ENCODE results near the gene PPP3CA. TPM values are rescaled to one million over a fixed set of nuclear protein-coding genes. Genes with fewer than 3 reads are reported as not detected.

Gene PPP3CA
- total RNA-seq, 1 experiment from 2014 or later = 133 TPM

- TF ChIP-seq ATF3 (IDR thresholded peaks at IDR 0.05) = no peak
- TF ChIP-seq, protein P1, sequence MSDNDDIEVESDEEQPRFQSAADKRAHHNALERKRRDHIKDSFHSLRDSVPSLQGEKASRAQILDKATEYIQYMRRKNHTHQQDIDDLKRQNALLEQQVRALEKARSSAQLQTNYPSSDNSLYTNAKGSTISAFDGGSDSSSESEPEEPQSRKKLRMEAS (IDR thresholded peaks at IDR 0.05) = no peak
These were observed 62.8 kb downstream of the PPP3CA start (continued) for GRCh38 chr4:101284546-101284945.

- no peak for ATAC-seq
- ChIA-PET POLR2A (no interaction called here), CTCF (no interaction called here), RAD21 (ENCODE audit: low non-redundant PET in 1 of 2, low total read pairs in 2 of 2, uncharacterized antibody in 2 of 2, unreplicated experiment in 2 of 2) (no interaction called here)
- H3K4me2 ChIP-seq (ENCODE audit: low read length) = no peak overlapping the region
- no peaks in the 10 kb centered on the region for H3K9me2 ChIP-seq (ENCODE audit: insufficient read depth)
- no peaks in the 10 kb centered on the region for H4K20me1 ChIP-seq (ENCODE audit: insufficient read depth)
- no peak overlapping the region for H2AFZ ChIP-seq (ENCODE audit: low read depth, low read length, poor library complexity, severe bottlenecking)
- peaks cover 10 to 20% of the 10 kb centered on the region in 2 experiments; a peak in 3 of 4 replicates for H3K4me1 ChIP-seq (ENCODE audit: control insufficient read depth in 1 of 2, insufficient read depth in 2 of 2, low read length in 2 of 2)
- BruUV-seq (replicated peaks) = no TSS peak
- no peak overlapping the region for H3K9ac ChIP-seq (ENCODE audit: low read length)
- peaks cover 75% of the 10 kb centered on the region for H3K79me2 ChIP-seq (ENCODE audit: insufficient read depth, low read length)
- no peak for DNase-seq (ENCODE audit: low read depth, low spot score)
- no peaks in the 10 kb centered on the region for H3K9me3 ChIP-seq (ENCODE audit: control insufficient read depth in 1 of 2, insufficient read depth in 1 of 2, low read depth in 1 of 2, low read length in 2 of 2)
- no peaks in the 10 kb centered on the region for H3K27me3 ChIP-seq (ENCODE audit: insufficient read depth, low read length)
- no peak overlapping the region for H3K27ac ChIP-seq (ENCODE audit: low read depth, low read length)
- no peak overlapping the region for H3K4me3 ChIP-seq (replicated peaks in 1 of 2; ENCODE audit: low read depth in 1 of 2, low read length in 2 of 2)
- H3K36me3 ChIP-seq (ENCODE audit: control insufficient read depth in 1 of 2, insufficient read depth in 2 of 2, low read length in 2 of 2) = no peaks in the 10 kb centered on the region
- intact Hi-C loops (cut with micrococcal nuclease) = no loop called here
- no peak for TF ChIP-seq REST (IDR thresholded peaks at IDR 0.05; ENCODE audit: low read depth)
- TF ChIP-seq EZH2 (IDR thresholded peaks at IDR 0.05) = no peak
- TF ChIP-seq YY1 (IDR thresholded peaks at IDR 0.05; ENCODE audit: extremely low read depth, insufficient replicate concordance, low read depth, low read length) = no peak
- no peak for TF ChIP-seq EGR1 (IDR thresholded peaks at IDR 0.05; ENCODE audit: low read depth)
- no peak for TF ChIP-seq CBX3 (IDR thresholded peaks at IDR 0.05; ENCODE audit: low read depth)
- TF ChIP-seq POLR2A (IDR thresholded peaks at IDR 0.05; ENCODE audit: borderline replicate concordance, extremely low read depth, insufficient read depth, insufficient read length) = no peak
- TF ChIP-seq JUND (IDR thresholded peaks at IDR 0.05) = no peak
- no peak for TF ChIP-seq RAD21 (IDR thresholded peaks at IDR 0.05; ENCODE audit: low read depth)
- TF ChIP-seq SRF (IDR thresholded peaks at IDR 0.05; ENCODE audit: low read depth) = no peak
- TF ChIP-seq, protein P1 (IDR thresholded peaks at IDR 0.05) = no peak
- TF ChIP-seq, protein P2, sequence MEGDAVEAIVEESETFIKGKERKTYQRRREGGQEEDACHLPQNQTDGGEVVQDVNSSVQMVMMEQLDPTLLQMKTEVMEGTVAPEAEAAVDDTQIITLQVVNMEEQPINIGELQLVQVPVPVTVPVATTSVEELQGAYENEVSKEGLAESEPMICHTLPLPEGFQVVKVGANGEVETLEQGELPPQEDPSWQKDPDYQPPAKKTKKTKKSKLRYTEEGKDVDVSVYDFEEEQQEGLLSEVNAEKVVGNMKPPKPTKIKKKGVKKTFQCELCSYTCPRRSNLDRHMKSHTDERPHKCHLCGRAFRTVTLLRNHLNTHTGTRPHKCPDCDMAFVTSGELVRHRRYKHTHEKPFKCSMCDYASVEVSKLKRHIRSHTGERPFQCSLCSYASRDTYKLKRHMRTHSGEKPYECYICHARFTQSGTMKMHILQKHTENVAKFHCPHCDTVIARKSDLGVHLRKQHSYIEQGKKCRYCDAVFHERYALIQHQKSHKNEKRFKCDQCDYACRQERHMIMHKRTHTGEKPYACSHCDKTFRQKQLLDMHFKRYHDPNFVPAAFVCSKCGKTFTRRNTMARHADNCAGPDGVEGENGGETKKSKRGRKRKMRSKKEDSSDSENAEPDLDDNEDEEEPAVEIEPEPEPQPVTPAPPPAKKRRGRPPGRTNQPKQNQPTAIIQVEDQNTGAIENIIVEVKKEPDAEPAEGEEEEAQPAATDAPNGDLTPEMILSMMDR (IDR thresholded peaks at IDR 0.05 in 2 of 3, conservative IDR thresholded peaks at IDR 0.05 in 1 of 3; ENCODE audit: borderline replicate concordance in 1 of 3, insufficient read depth in 1 of 3, low read depth in 2 of 3, low read length in 2 of 3) = no peak
- no peak for TF ChIP-seq ELF1 (IDR thresholded peaks at IDR 0.05; ENCODE audit: borderline replicate concordance, low read depth)
- no peak for TF ChIP-seq POLR2AphosphoS5 (IDR thresholded peaks at IDR 0.05; ENCODE audit: low read depth, low read length)
- no peak for TF ChIP-seq ZBTB33 (IDR thresholded peaks at IDR 0.05; ENCODE audit: extremely low read depth, insufficient replicate concordance, low read length)
- no peak for TF ChIP-seq ZFX (IDR thresholded peaks at IDR 0.05)
- no peak for TF ChIP-seq CEBPB (IDR thresholded peaks at IDR 0.05; ENCODE audit: low read depth)
- no peak for TF ChIP-seq FOSL1 (IDR thresholded peaks at IDR 0.05; ENCODE audit: low read depth)
- no peak for TF ChIP-seq ATF3 (IDR thresholded peaks at IDR 0.05)
These were observed 63.9 kb downstream of the PPP3CA start for GRCh38 chr4:101283434-101283833.

Data from HCT116 (cell line).